Uterus (tissue), 2 donors: Measurements from ENCODE around the gene SLC7A5.

Source experiments
- CTCF ChIP-seq, 4 experiments: fragments of 200-600 bp in 2 of 4; fragments of 450-650 bp in 2 of 4; sonication (generic) in 2 of 4; IDR thresholded peaks; one replicate each; pipeline ENCODE4 v1.5.1; 2016 to 2019; ENCODE audit warnings: antibody characterized with exemption in 4 of 4, mild to moderate bottlenecking in 2 of 4, moderate library complexity in 1 of 4
- POLR2A ChIP-seq, 2 donors: fragments of 450-650 bp; IDR thresholded peaks; one replicate each; pipeline ENCODE4 v1.6.1; 2016; ENCODE audit warnings: antibody characterized with exemption in 2 of 2, mild to moderate bottlenecking in 1 of 2, moderate library complexity in 1 of 2

GRCh38 chr16:87836346-87836843 lies 32.9 kb downstream of the SLC7A5 start:
- TF ChIP-seq CTCF (IDR thresholded peaks at IDR 0.05), result no peak
- no peak for TF ChIP-seq POLR2A (IDR thresholded peaks at IDR 0.05)
